IPS-18c (cell line): ENCODE measurements around the gene INPP4A.

ENCODE experiments used
- H3K4me3 ChIP-seq: 2 replicates; pipeline ENCODE4 v1.7.0; 2013; ENCODE audit warnings: low read depth, mild to moderate bottlenecking, low read length, moderate library complexity; ENCODE audit not compliant: insufficient read depth
- H3K9me3 ChIP-seq: one replicate; pipeline ENCODE4 v1.6.1; 2013; ENCODE audit warnings: mild to moderate bottlenecking, low read length, moderate library complexity; ENCODE audit not compliant: control insufficient read depth, insufficient read depth

The INPP4A gene

GRCh38 chr2:98454500-98455235 lies 10.0 kb downstream of the INPP4A start:
- Histone ChIP-seq H3K4me3 (no peak overlapping the region), H3K9me3 (no peaks in the 10 kb centered on the region)

DNA sequence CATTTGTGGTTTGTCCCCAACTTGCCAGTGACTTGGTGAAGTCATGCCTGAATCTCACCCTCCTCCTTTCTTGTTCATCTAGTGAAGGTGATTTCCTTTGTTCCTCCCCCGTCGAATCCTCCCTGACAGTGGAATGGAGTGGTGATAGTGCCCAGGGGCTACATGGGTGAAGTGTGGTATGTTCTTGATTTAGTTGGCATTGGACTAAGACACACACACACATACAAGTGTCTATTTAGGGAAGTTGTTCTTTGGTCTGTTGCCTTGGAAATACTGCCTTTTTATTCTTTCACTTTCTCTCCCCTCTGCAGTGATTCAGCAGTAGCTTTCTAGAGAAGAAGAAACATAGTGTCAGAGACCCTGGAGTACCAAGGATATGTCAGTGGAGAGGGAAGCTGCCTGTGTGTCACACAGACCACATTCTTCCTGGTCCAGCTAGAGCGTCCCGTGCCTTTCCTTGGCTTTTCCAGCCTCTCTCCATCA lies 10.9 kb downstream of the INPP4A start:
- no peak overlapping the region for H3K4me3 ChIP-seq
- no peaks in the 10 kb centered on the region for H3K9me3 ChIP-seq

DNA sequence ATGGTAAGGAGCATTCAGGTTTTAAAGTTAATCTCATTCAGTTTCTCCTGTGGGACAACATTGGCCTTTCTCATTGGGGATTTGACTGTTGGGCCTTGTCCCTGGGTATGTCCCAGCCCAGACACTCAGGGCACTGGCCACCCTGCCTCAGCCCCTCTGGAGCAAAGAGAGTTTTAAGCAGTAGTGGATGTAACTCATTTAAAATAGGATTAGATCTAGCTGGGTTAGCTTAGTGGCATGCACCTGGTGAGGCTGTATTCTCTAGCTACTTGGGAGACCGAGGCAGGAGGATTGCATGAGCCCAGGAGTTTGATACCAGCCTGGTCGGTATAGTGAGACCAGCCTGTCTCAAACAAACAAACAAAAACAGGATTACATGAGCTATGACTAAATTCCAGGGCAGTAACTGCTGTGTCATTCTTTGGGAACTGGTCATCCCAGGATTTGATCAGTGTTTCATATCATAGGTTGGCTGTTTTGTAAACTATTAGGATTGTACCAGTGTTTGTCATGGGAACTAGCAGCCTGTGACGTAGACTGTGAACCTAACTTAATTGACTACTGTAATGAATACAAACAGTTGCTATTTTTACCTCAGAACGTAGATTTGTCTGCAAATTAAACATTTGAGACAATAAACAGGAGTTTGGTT lies 12.5 kb downstream of the INPP4A start:
- H3K4me3 ChIP-seq, result no peak overlapping the region
- H3K9me3 ChIP-seq, result no peaks in the 10 kb centered on the region

GRCh38 chr2:98458207-98458606 lies 13.5 kb downstream of the INPP4A start:
- Histone ChIP-seq H3K4me3 (no peak overlapping the region), H3K9me3 (no peaks in the 10 kb centered on the region)

DNA sequence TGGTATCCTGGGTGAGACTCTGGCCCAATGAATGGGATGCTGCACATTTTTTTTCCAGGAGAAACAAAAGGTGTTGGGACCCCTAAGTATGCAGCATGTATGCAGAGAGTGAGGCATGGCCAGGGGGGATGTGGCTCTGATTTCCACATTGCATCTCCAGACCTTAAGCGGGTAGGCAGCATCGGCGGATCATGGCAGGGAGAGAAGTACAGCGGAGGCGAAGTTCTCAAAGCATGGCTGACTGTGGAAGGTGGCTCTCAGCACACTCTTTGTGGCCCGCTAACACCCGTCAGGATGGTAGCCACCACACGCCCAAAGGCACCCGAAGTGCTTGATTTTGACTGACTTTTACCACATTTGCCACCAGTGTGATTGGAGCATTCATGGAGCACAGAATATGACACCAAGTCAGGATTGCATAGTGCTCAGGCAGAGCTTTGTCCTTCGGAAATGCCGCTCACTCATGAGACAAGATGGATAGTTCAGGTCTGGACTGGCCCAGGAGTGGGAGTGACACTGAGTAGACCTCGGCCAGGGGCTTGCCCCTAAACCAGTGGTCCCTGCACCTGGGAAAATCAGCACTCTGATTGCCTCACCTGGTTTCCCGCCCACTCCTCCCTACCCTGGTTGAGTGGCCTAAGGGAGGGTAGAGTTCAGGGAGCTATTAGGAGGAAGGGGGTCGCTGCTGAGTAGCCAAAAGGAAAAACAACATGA lies 14.2 kb downstream of the INPP4A start:
- no peak overlapping the region for H3K4me3 ChIP-seq
- H3K9me3 ChIP-seq, result no peaks in the 10 kb centered on the region

DNA sequence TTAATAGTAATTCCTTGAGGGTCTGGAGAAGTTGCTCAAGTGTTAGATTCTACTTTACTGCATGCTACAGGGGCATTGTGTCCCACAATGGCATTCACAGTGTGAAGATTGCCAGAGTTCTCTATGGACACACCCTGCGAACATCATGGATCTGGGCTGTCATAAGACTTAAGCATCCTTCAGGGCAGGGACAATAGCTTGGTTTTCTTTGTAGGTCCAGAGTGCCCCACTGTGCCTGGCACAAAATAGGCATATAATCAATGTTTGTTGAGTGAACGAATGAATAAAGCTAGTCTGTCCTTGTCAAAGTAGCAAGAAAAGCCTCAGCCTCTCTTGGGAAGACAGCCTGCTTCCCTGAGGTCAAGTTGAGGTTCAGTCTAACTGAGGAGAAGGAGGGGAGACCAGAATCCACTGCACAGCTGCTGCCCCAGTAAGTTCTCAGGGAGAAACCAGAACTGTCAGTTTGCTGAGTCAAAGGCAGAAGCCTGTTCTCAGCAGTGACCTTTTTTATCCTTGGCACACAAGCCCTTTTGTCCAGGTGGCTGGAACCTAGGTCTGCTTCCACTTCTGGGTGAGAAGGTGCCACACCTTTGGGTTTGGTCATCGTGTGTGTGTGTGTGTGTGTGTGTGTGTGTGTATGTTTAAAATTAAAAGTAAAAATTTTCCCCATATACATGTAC lies 15.0 kb downstream of the INPP4A start:
- no peak overlapping the region for H3K4me3 ChIP-seq
- H3K9me3 ChIP-seq, result no peaks in the 10 kb centered on the region

- Histone ChIP-seq H3K9me3 (no peaks in the 10 kb centered on the region), H3K4me3 (no peak overlapping the region)
These were observed 16.2 kb downstream of the INPP4A start for GRCh38 chr2:98460573-98461497.

DNA sequence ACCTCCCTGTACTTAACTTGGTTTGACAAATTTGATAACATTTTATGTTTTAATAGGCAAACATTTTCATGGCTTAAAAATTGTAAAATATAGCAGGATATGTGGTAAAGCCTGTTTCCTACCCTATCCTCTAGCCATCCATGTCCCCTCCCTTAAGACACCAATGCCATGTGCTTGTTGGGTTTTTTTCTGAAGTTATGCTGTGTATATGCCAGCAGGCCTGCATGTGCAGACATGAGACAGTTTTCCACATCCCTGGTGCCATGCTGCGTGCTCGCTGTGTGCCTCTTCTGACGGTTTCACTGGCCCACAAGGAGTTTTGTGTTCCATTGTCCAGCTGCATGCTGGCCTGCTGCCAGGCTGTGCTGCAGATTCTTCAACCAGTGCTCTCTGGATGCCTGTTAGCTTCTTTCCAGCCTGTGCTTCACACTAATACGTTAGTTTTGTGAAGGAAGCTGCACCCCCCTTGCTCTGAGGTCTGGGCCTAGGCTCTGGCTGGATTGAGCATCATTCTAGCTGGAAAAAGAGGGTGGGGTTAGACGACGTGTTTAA lies 16.9 kb downstream of the INPP4A start:
- Histone ChIP-seq H3K4me3 (no peak overlapping the region), H3K9me3 (no peaks in the 10 kb centered on the region)

DNA sequence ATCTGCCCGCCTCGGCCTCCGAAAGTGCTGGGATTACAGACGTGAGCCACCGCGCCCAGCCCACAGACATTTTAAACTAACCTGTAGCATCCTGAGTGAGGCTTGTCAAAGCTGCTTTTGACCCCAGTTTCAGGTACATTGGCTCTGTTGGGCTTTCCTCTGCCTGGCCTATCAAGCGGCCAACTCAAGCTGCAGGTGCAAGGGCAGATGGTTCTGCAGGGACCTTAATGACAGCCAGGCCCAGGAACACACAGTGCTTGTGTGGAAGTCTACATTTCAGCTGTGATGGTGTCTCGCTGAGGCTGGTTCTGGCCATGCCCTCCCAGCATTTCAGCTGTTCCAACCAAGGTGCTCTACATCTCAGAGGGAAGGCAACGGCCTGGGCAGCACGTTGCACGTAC lies 18.4 kb downstream of the INPP4A start:
- Histone ChIP-seq H3K9me3 (no peaks in the 10 kb centered on the region), H3K4me3 (no peak overlapping the region)

DNA sequence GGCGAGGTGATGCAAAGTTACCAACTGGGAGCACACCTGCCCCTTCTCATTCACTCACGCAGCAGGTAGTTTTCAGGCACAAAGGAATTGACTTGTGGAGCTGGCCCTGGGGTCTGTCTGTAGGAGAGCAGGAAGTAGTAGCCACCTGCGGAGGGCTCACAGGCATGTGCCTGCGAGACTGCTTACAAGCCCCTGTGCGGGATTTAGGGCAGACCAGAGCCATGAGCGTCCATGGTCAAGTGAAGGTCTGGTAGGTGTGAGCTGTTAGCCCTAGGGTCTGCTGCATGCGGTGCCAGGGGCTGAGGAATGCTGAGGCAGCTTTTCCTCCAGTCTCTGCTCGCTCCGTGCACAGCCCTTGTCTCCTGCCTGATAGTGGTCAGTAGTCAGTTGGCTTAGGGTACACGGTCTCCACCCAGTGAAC lies 18.9 kb downstream of the INPP4A start:
- Histone ChIP-seq H3K4me3 (no peak overlapping the region; the same call in 1 of the 2 replicates), H3K9me3 (no peaks in the 10 kb centered on the region)

- no peaks in the 10 kb centered on the region for H3K9me3 ChIP-seq
- no peak overlapping the region for H3K4me3 ChIP-seq
These were observed 19.5 kb downstream of the INPP4A start for GRCh38 chr2:98463988-98464771.

DNA sequence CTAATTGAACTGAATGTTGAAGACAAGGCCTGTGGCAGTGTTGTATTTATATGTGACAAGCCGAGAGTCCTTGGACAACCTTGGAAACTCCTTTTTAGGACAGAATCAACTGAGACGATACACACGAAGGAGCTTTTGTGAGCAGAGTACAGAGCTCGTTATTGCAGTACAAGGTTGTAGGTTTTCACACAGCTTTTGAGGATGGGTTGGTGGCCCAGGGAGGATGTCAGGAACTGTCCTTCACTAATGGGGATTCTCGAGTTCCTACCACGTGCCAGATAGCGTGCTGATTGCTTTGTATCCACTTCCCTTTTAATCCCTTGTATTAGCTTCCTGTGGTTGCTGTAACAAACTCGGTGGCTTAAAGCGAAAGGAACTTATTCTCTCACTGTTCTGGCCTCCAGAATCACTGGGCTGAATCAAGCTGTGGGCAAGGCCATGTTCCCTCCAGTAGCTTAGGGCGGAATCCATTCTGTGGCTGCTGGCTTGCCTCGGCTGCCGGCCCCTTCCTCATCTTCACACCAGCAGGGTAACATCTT lies 20.2 kb downstream of the INPP4A start:
- no peaks in the 10 kb centered on the region for H3K9me3 ChIP-seq
- no peak overlapping the region for H3K4me3 ChIP-seq

DNA sequence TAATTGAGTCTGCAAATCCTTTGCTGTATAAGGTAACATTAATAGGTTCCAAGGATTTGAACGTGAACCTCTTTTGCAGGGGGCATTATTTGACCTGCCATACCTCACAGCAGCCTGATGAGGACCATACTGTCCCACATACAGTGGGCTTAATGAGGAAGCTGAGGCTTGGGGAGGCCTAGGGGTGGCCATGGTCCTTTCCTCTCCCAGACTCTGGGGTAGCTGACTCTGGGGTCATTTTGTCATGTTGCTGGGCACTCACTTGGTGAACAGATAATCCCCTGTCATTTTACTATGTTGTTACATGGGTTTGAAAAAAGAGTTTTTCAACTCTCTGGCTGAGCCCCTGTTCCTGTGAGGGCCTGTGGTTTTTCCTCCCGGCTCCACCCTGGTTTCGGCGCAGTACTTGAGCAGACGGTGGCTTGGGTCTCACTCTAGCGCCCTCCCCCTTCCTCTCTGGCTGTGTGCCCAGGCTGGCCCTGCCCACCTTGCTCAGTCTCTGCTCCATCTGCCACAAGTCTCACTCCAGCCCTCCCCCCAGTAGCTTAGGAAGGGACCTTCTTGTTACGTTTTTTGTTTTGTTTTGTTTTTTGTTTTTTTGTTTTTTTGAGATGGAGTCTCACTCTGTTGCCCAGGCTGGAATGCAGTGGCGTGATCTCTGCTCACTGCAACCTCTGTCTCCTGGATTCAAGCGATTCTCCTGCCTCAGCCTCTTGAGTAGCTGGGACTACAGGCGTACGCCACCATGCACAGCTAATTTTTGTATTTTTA lies 21.0 kb downstream of the INPP4A start:
- Histone ChIP-seq H3K4me3 (no peak overlapping the region), H3K9me3 (no peaks in the 10 kb centered on the region)

- no peaks in the 10 kb centered on the region for H3K9me3 ChIP-seq
- no peak overlapping the region for H3K4me3 ChIP-seq
These were observed 22.5 kb downstream of the INPP4A start for GRCh38 chr2:98467082-98467536.

GRCh38 chr2:98467652-98468051 lies 23.0 kb downstream of the INPP4A start:
- no peak overlapping the region for H3K4me3 ChIP-seq
- H3K9me3 ChIP-seq, result no peaks in the 10 kb centered on the region
